IPS DF 6.9 (cell line): Measurements from ENCODE around the gene KIF4B.
"Not testable (repeated sequence)": the region's sequence is repeated elsewhere in the genome, so short reads cannot be mapped to it uniquely, and the experiment has no call there.

Experiments
- DNase-seq: peaks from one replicate; pipeline ENCODE4 v3.0.0-alpha.2; 2013; ENCODE audit warnings: low read depth, low spot score
- H3K27ac ChIP-seq: one replicate; pipeline ENCODE4 v1.5.1; 2013; ENCODE audit warnings: low read length, control low read depth
- H3K27me3 ChIP-seq: 2 replicates; pipeline ENCODE4 v1.6.1; 2013; ENCODE audit warnings: mild to moderate bottlenecking, low read length; ENCODE audit not compliant: control insufficient read depth, insufficient read depth
- H3K36me3 ChIP-seq: 2 replicates; pipeline ENCODE4 v1.6.1; 2013; ENCODE audit warnings: low read length; ENCODE audit not compliant: control insufficient read depth, insufficient read depth
- H3K4me1 ChIP-seq: 2 replicates; pipeline ENCODE4 v1.6.1; 2013; ENCODE audit warnings: low read length; ENCODE audit not compliant: control insufficient read depth, insufficient read depth
- H3K4me3 ChIP-seq: 2 replicates; pipeline ENCODE4 v1.5.1; 2013; ENCODE audit warnings: mild to moderate bottlenecking, low read length
- H3K9me3 ChIP-seq: 2 replicates; pipeline ENCODE4 v1.6.1; 2013; ENCODE audit warnings: low read length, inconsistent platforms; ENCODE audit not compliant: control insufficient read depth, insufficient read depth
- WGBS: extraction: QIAGEN DNeasy Blood & Tissue Kit; methylation state at CpG from one replicate; pipeline ENCODE4 v1.1.7; 2013; ENCODE audit warnings: mixed read lengths, missing lambda C conversion rate; ENCODE audit not compliant: insufficient read length, insufficient coverage; 5-methylcytosine and 5-hydroxymethylcytosine counted together

KIF4B gene, protein sequence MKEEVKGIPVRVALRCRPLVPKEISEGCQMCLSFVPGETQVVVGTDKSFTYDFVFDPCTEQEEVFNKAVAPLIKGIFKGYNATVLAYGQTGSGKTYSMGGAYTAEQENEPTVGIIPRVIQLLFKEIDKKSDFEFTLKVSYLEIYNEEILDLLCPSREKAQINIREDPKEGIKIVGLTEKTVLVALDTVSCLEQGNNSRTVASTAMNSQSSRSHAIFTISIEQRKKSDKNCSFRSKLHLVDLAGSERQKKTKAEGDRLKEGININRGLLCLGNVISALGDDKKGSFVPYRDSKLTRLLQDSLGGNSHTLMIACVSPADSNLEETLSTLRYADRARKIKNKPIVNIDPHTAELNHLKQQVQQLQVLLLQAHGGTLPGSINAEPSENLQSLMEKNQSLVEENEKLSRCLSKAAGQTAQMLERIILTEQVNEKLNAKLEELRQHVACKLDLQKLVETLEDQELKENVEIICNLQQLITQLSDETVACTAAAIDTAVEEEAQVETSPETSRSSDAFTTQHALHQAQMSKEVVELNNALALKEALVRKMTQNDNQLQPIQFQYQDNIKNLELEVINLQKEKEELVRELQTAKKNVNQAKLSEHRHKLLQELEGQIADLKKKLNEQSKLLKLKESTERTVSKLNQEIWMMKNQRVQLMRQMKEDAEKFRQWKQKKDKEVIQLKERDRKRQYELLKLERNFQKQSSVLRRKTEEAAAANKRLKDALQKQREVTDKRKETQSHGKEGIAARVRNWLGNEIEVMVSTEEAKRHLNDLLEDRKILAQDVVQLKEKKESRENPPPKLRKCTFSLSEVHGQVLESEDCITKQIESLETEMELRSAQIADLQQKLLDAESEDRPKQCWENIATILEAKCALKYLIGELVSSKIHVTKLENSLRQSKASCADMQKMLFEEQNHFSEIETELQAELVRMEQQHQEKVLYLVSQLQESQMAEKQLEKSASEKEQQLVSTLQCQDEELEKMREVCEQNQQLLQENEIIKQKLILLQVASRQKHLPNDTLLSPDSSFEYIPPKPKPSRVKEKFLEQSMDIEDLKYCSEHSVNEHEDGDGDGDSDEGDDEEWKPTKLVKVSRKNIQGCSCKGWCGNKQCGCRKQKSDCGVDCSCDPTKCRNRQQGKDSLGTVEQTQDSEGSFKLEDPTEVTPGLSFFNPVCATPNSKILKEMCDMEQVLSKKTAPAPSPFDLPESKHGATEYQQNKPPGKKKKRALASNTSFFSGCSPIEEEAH

GRCh38 chr5:155013526-155013925 lies at the start of gene KIF4B:
TSS of gene KIF4B (plus strand) at chr5:155013755. CDS start at chr5:155013860, 105 bp downstream.
- H3K36me3 ChIP-seq: no peaks in the 10 kb centered on the region
- H3K27me3 ChIP-seq: no peaks in the 10 kb centered on the region
- H3K4me3 ChIP-seq: no peak within 1 kb of the TSS
- no peaks in the 10 kb centered on the region for H3K9me3 ChIP-seq
- H3K27ac ChIP-seq: no peak within 1 kb of the TSS
- DNase-seq: no peak
- WGBS: no CpG with 5 or more reads among the region's 21 CpGs
- no peaks in the 10 kb centered on the region for H3K4me1 ChIP-seq

GRCh38 chr5:154966081-154966841 lies 47.3 kb upstream of the KIF4B start:
- H3K36me3 ChIP-seq: peaks cover 3% of the 10 kb centered on the region; the same call in 1 of the 2 replicates
- no peak for DNase-seq

GRCh38 chr5:154966874-154967273 lies 46.7 kb upstream of the KIF4B start:
- Histone ChIP-seq H3K4me3 (no peak overlapping the region), H3K9me3 (no peaks in the 10 kb centered on the region), H3K27me3 (no peaks in the 10 kb centered on the region; the same call in 1 of the 2 replicates), H3K36me3 (no peaks in the 10 kb centered on the region), H3K4me1 (no peaks in the 10 kb centered on the region), H3K27ac (no peak overlapping the region)
- DNase-seq: no peak
- no CpG with 5 or more reads among the region's 3 CpGs for WGBS

More at GRCh38 chr5:154966081-154966841, 47.3 kb upstream of the KIF4B start:
- no CpG with 5 or more reads among the region's 7 CpGs for WGBS
- H3K27me3 ChIP-seq: no peaks in the 10 kb centered on the region
- H3K27ac ChIP-seq: no peak overlapping the region
- no peaks in the 10 kb centered on the region for H3K9me3 ChIP-seq
- H3K4me3 ChIP-seq: no peak overlapping the region
- H3K4me1 ChIP-seq: no peaks in the 10 kb centered on the region

- no peaks in the 10 kb centered on the region for H3K36me3 ChIP-seq
- no peaks in the 10 kb centered on the region for H3K4me1 ChIP-seq
- DNase-seq: peak; percentile 2
- H3K27me3 ChIP-seq: no peaks in the 10 kb centered on the region; the same call in 1 of the 2 replicates
- H3K4me3 ChIP-seq: no peak overlapping the region
- no peak overlapping the region for H3K27ac ChIP-seq
- no peaks in the 10 kb centered on the region for H3K9me3 ChIP-seq
- WGBS: no CpG with 5 or more reads among the region's 5 CpGs
Measured at GRCh38 chr5:154967421-154968024, 46.0 kb upstream of the KIF4B start.

DNA sequence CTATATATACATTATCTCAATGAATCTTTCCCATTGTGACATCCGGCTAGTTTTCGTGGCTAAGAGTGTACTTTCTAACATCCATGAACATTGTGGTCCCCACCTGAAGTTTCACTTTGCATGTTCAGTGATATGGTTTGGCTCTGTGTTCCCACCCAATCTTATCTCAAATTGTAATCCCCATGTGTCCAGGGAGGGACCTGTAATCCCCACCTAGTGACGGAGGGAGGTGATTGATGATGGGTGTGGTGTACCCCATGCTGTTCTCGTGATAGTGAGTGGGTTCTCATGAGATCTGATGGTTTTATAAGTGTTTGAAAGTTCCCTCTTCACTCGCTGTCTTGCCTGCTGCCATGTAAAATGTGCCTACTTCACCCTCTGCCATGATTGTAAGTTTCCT lies 44.6 kb upstream of the KIF4B start:
- no peak overlapping the region for H3K27ac ChIP-seq
- no peaks in the 10 kb centered on the region for H3K36me3 ChIP-seq
- DNase-seq: no peak
- no peaks in the 10 kb centered on the region; the same call in 1 of the 2 replicates for H3K27me3 ChIP-seq
- no peaks in the 10 kb centered on the region for H3K9me3 ChIP-seq
- H3K4me1 ChIP-seq: no peaks in the 10 kb centered on the region
- WGBS: no CpG with 5 or more reads among the region's 5 CpGs
- H3K4me3 ChIP-seq: no peak overlapping the region

- H3K4me3 ChIP-seq: no peak overlapping the region
- DNase-seq: no peak
- no peaks in the 10 kb centered on the region for H3K4me1 ChIP-seq
- H3K9me3 ChIP-seq: no peaks in the 10 kb centered on the region
- no peak overlapping the region for H3K27ac ChIP-seq
- H3K27me3 ChIP-seq: no peaks in the 10 kb centered on the region; the same call in 1 of the 2 replicates
- H3K36me3 ChIP-seq: no peaks in the 10 kb centered on the region
Measured at GRCh38 chr5:154970759-154971158, 42.8 kb upstream of the KIF4B start.

GRCh38 chr5:154971501-154971900 lies 42.1 kb upstream of the KIF4B start:
- H3K27me3 ChIP-seq: no peaks in the 10 kb centered on the region; the same call in 1 of the 2 replicates
- H3K4me3 ChIP-seq: no peak overlapping the region
- WGBS: no CpG with 5 or more reads among the region's 2 CpGs
- H3K36me3 ChIP-seq: no peaks in the 10 kb centered on the region
- no peak overlapping the region for H3K27ac ChIP-seq
- no peaks in the 10 kb centered on the region for H3K9me3 ChIP-seq
- DNase-seq: no peak
- H3K4me1 ChIP-seq: no peaks in the 10 kb centered on the region

- Histone ChIP-seq H3K4me1 (no peaks in the 10 kb centered on the region), H3K9me3 (no peaks in the 10 kb centered on the region)
- peak; percentile 5 for DNase-seq
Measured at GRCh38 chr5:154972476-154973080, 41.0 kb upstream of the KIF4B start.

DNA sequence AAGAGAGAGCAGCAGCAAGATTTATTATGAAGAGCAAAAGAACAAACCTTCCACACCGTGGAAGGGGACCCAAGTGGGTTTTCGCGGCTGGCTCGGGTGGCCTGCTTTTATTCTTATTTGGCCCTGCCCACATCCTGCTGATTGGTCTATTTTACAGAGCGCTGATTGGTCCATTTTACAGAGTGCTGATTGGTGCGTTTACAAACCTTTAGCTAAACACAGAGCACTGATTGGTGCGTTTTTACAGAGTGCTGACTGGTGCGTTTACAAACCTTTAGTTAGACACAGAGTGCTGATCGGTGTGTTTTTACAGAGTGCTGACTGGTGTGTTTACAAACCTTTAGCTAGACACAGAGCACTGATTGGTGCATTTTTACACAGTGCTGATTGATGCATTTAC lies 37.5 kb upstream of the KIF4B start:
- not testable (repeated sequence) for H3K4me1 ChIP-seq, H3K36me3 ChIP-seq, H3K27me3 ChIP-seq, DNase-seq, H3K4me3 ChIP-seq, H3K27ac ChIP-seq, H3K9me3 ChIP-seq
- no CpG with 5 or more reads among the region's 9 CpGs for WGBS

More at GRCh38 chr5:154972476-154973080, 41.0 kb upstream of the KIF4B start:
- no CpG with 5 or more reads among the region's 2 CpGs for WGBS
- Histone ChIP-seq H3K4me3 (no peak overlapping the region), H3K27me3 (no peaks in the 10 kb centered on the region; the same call in 1 of the 2 replicates), H3K27ac (no peak overlapping the region), H3K36me3 (no peaks in the 10 kb centered on the region)
